Natural killer cell treated with Interleukin-12 subunit alpha and Interleukin-12 subunit beta and Interleukin-15 and Interleukin-18, amount 100 ng/mL, for 72 hours (primary cell): ENCODE data around the gene LMAN1L. TPM values are rescaled to one million over a fixed set of nuclear protein-coding genes. Genes with fewer than 3 reads are reported as not detected.

Experiments used
- ATAC-seq, 2 donors: fragments of 150-1000 bp; cut with Tn5 transposase in 1 of 2; sonication (Bioruptor Pico), chemical (Tn5 transposase) in 1 of 2; 2 replicates each; pipeline ENCODE4 v1.10.0; 2021
- DNase-seq: peaks from one replicate; pipeline ENCODE4 v3.0.0; 2022; ENCODE audit warnings: low spot score
- H3K27ac Mint-ChIP-seq, 2 donors: 1 replicate in 1 of 2; 2 replicates in 1 of 2; pipeline ENCODE4 v1.8.0; 2022; ENCODE audit warnings: mixed read lengths in 2 of 2, mild to moderate bottlenecking in 1 of 2, moderate library complexity in 1 of 2
- H3K27me3 Mint-ChIP-seq, 2 donors: 1 replicate in 1 of 2; 2 replicates in 1 of 2; pipeline ENCODE4 v1.8.0; 2022; ENCODE audit warnings: mixed read lengths in 2 of 2
- H3K36me3 Mint-ChIP-seq: one replicate; pipeline ENCODE4 v1.8.0; 2022; ENCODE audit warnings: mixed read lengths
- H3K4me1 Mint-ChIP-seq, 2 donors: 1 replicate in 1 of 2; 2 replicates in 1 of 2; pipeline ENCODE4 v1.8.0; 2022; ENCODE audit warnings: low read depth in 2 of 2, mixed read lengths in 2 of 2, mild to moderate bottlenecking in 1 of 2
- H3K4me3 Mint-ChIP-seq: one replicate; pipeline ENCODE4 v1.8.0; 2022; ENCODE audit warnings: mixed read lengths
- H3K9me3 Mint-ChIP-seq: 2 replicates; pipeline ENCODE4 v1.8.0; 2022; ENCODE audit warnings: mixed read lengths
- total RNA-seq, 2 donors: library from RNA; stranded (reverse); gene quantifications; one replicate each; pipeline ENCODE4 v1.2.3, GENCODE V29; 2022

LMAN1L gene
- total RNA-seq, 2 donors from 2014 or later, result 3.4 to 4.9 TPM

- H3K4me3 Mint-ChIP-seq, result peak overlapping the region; percentile 81
- no peak for DNase-seq
- peak overlapping the region; percentile 95 to 96 for H3K27ac Mint-ChIP-seq
- peak in 1 of 2 donors; percentile 37 for ATAC-seq
- H3K27me3 Mint-ChIP-seq, result no peaks in the 10 kb centered on the region
- H3K4me1 Mint-ChIP-seq, result peaks cover 39 to 43% of the 10 kb centered on the region in 2 donors
- H3K36me3 Mint-ChIP-seq, result peaks cover 13% of the 10 kb centered on the region
- H3K9me3 Mint-ChIP-seq, result no peaks in the 10 kb centered on the region
Measured at GRCh38 chr15:74845581-74845980, 32.9 kb downstream of the LMAN1L start.

GRCh38 chr15:74847432-74847831 lies 34.8 kb downstream of the LMAN1L start:
- Mint-ChIP-seq H3K4me1 (peaks cover 25 to 31% of the 10 kb centered on the region in 2 donors), H3K4me3 (no peak overlapping the region), H3K36me3 (peaks cover 13% of the 10 kb centered on the region), H3K27me3 (no peaks in the 10 kb centered on the region), H3K9me3 (no peaks in the 10 kb centered on the region), H3K27ac (peak overlapping the region in 1 of 2 donors; percentile 77)
- no peak for ATAC-seq
- DNase-seq, result no peak

GRCh38 chr15:74850393-74850792 lies 37.8 kb downstream of the LMAN1L start:
- peaks cover 16% of the 10 kb centered on the region for H3K36me3 Mint-ChIP-seq
- peaks cover 10 to 14% of the 10 kb centered on the region in 2 donors for H3K4me1 Mint-ChIP-seq
- H3K27me3 Mint-ChIP-seq, result no peaks in the 10 kb centered on the region
- no peak overlapping the region for H3K27ac Mint-ChIP-seq
- DNase-seq (no peak), ATAC-seq (no peak)
- H3K9me3 Mint-ChIP-seq, result no peaks in the 10 kb centered on the region
- no peak overlapping the region for H3K4me3 Mint-ChIP-seq

- peaks cover 5 to 12% of the 10 kb centered on the region in 2 donors for H3K4me1 Mint-ChIP-seq
- no peak for ATAC-seq
- no peak overlapping the region for H3K27ac Mint-ChIP-seq
- no peaks in the 10 kb centered on the region for H3K9me3 Mint-ChIP-seq
- no peaks in the 10 kb centered on the region for H3K27me3 Mint-ChIP-seq
- no peak overlapping the region for H3K4me3 Mint-ChIP-seq
- H3K36me3 Mint-ChIP-seq, result peaks cover 16% of the 10 kb centered on the region
- DNase-seq, result no peak
Measured at GRCh38 chr15:74851960-74852359, 39.3 kb downstream of the LMAN1L start.

GRCh38 chr15:74854453-74855022 lies 41.9 kb downstream of the LMAN1L start:
- H3K27ac Mint-ChIP-seq, result no peak overlapping the region
- peaks cover 30 to 31% of the 10 kb centered on the region in 2 donors for H3K4me1 Mint-ChIP-seq
- no peak overlapping the region for H3K4me3 Mint-ChIP-seq
- H3K27me3 Mint-ChIP-seq, result no peaks in the 10 kb centered on the region
- H3K9me3 Mint-ChIP-seq, result no peaks in the 10 kb centered on the region
- ATAC-seq (no peak), DNase-seq (no peak)
- H3K36me3 Mint-ChIP-seq, result peaks cover 4% of the 10 kb centered on the region

GRCh38 chr15:74855857-74856256 lies 43.2 kb downstream of the LMAN1L start:
- peaks cover 4% of the 10 kb centered on the region for H3K36me3 Mint-ChIP-seq
- H3K27ac Mint-ChIP-seq, result peak overlapping the region in 1 of 2 donors; percentile 28
- DNase-seq, result no peak
- H3K4me1 Mint-ChIP-seq, result peaks cover 31 to 34% of the 10 kb centered on the region in 2 donors
- H3K27me3 Mint-ChIP-seq, result no peaks in the 10 kb centered on the region
- no peak overlapping the region for H3K4me3 Mint-ChIP-seq
- ATAC-seq, result no peak
- no peaks in the 10 kb centered on the region for H3K9me3 Mint-ChIP-seq

- Mint-ChIP-seq H3K4me1 (peaks cover 34 to 35% of the 10 kb centered on the region in 2 donors), H3K27ac (peak overlapping the region; percentile 83 to 87), H3K4me3 (no peak overlapping the region), H3K9me3 (no peaks in the 10 kb centered on the region), H3K27me3 (no peaks in the 10 kb centered on the region), H3K36me3 (peaks cover 4% of the 10 kb centered on the region)
- ATAC-seq (no peak), DNase-seq (no peak)
Measured at GRCh38 chr15:74856537-74856936, 43.9 kb downstream of the LMAN1L start.

GRCh38 chr15:74857082-74857655 lies 44.5 kb downstream of the LMAN1L start:
- DNase-seq (no peak), ATAC-seq (peak in 1 of 2 donors; percentile 41)
- Mint-ChIP-seq H3K4me3 (peak overlapping the region; percentile 67), H3K27ac (peak overlapping the region; percentile 83 to 87), H3K27me3 (no peaks in the 10 kb centered on the region), H3K9me3 (no peaks in the 10 kb centered on the region), H3K36me3 (peaks cover 4% of the 10 kb centered on the region), H3K4me1 (peaks cover 34 to 35% of the 10 kb centered on the region in 2 donors)

GRCh38 chr15:74857671-74858368 lies 45.2 kb downstream of the LMAN1L start:
- no peaks in the 10 kb centered on the region for H3K27me3 Mint-ChIP-seq
- H3K9me3 Mint-ChIP-seq, result no peaks in the 10 kb centered on the region
- H3K36me3 Mint-ChIP-seq, result peaks cover 4% of the 10 kb centered on the region
- peak overlapping the region; percentile 83 to 87 for H3K27ac Mint-ChIP-seq
- peak overlapping the region; percentile 67 for H3K4me3 Mint-ChIP-seq
- DNase-seq (no peak), ATAC-seq (peak; percentile 83 to 91)
- H3K4me1 Mint-ChIP-seq, result peaks cover 34 to 35% of the 10 kb centered on the region in 2 donors

- no peak for DNase-seq
- no peaks in the 10 kb centered on the region for H3K9me3 Mint-ChIP-seq
- ATAC-seq, result no peak
- peak overlapping the region; percentile 67 for H3K4me3 Mint-ChIP-seq
- H3K27me3 Mint-ChIP-seq, result no peaks in the 10 kb centered on the region
- H3K27ac Mint-ChIP-seq, result peak overlapping the region; percentile 83 to 87
- peaks cover 33 to 34% of the 10 kb centered on the region in 2 donors for H3K4me1 Mint-ChIP-seq
- H3K36me3 Mint-ChIP-seq, result peaks cover 1% of the 10 kb centered on the region
Measured at GRCh38 chr15:74858369-74858740, 45.7 kb downstream of the LMAN1L start.

- peaks cover 4% of the 10 kb centered on the region for H3K36me3 Mint-ChIP-seq
- DNase-seq (no peak), ATAC-seq (peak; percentile 69 to 72)
- H3K4me3 Mint-ChIP-seq, result peak overlapping the region; percentile 37
- H3K27me3 Mint-ChIP-seq, result no peaks in the 10 kb centered on the region
- H3K9me3 Mint-ChIP-seq, result no peaks in the 10 kb centered on the region
- peaks cover 48 to 55% of the 10 kb centered on the region in 2 donors for H3K4me1 Mint-ChIP-seq
- H3K27ac Mint-ChIP-seq, result peak overlapping the region; percentile 73 to 74
Measured at GRCh38 chr15:74863239-74864056, 50.8 kb downstream of the LMAN1L start.

- H3K27me3 Mint-ChIP-seq, result no peaks in the 10 kb centered on the region
- H3K4me1 Mint-ChIP-seq, result peaks cover 50 to 52% of the 10 kb centered on the region in 2 donors
- H3K27ac Mint-ChIP-seq, result peak overlapping the region; percentile 73 to 74
- peaks cover 4% of the 10 kb centered on the region for H3K36me3 Mint-ChIP-seq
- ATAC-seq (no peak), DNase-seq (no peak)
- H3K4me3 Mint-ChIP-seq, result no peak overlapping the region
- H3K9me3 Mint-ChIP-seq, result no peaks in the 10 kb centered on the region
Measured at GRCh38 chr15:74864296-74864695, 51.7 kb downstream of the LMAN1L start.

- Mint-ChIP-seq H3K36me3 (peaks cover 4% of the 10 kb centered on the region), H3K4me3 (no peak overlapping the region), H3K9me3 (no peaks in the 10 kb centered on the region), H3K27ac (peak overlapping the region; percentile 73 to 74), H3K27me3 (no peaks in the 10 kb centered on the region), H3K4me1 (peaks cover 56 to 59% of the 10 kb centered on the region in 2 donors)
- DNase-seq (no peak), ATAC-seq (no peak)
Measured at GRCh38 chr15:74865316-74865715, 52.7 kb downstream of the LMAN1L start.
